ENCODE measurements around the gene RFX3. TPM values are rescaled to one million over a fixed set of nuclear protein-coding genes. Genes with fewer than 3 reads are reported as not detected.

Gene RFX3
- total and polyA plus RNA-seq, 2 donors (not counting 1 experiment from before 2014, with no cell fraction given), result 2.8 to 3.1 TPM

DNA sequence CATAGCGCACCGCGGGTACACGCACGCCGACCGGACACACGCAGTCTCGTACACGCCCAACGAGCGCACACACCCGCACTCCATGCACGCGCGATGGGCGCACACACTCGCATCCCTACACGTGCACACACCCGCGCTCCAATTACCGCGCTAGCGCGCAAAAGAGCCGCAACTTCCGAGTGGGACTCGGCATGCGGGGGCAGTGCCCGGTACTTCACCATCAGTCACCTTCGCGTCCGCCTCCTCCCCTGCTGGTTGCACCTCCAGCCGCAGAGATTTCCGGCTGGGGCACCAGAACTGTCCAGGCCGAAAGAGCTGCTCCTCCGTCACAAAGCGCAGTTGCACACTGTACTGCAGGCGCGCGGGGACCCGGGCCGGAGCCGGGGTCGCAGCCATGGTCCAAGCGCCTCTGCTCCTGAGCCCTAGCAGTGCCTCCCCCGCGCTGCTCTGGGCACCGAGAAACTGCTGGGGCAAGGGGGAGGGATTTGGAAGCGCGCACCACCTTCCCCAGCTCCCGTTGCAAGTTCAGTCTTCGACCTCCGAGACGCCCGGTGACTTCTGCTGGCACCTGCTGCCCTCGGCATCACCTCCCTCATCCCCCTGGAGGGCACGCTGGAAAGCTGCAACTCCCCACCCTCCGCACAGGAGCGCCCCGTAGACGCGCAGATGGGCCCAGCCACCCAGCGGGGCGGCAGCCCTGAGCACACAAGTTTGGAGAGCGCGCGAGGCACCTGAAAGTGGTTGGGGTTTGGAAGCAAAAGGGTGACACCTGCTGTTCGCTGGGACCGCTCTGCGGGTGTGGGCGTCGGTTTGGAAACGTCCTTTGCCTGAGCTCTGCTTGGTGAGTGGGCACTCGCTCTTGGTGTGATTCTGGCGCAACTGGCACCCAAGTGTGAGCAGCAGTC lies 344.5 kb downstream of the RFX3 start:
- Histone ChIP-seq H4K20me1 (ENCODE audit: control insufficient read depth, extremely low read depth, insufficient read depth, low read length) (no peaks in the 10 kb centered on the region), H3K27ac (ENCODE audit: insufficient read depth, low read length) (no peak overlapping the region), H3K36me3 (ENCODE audit: control insufficient read depth, insufficient read depth, low read length) (no peaks in the 10 kb centered on the region), H2AFZ (ENCODE audit: low read length) (no peak overlapping the region), H3K4me2 (ENCODE audit: extremely low read depth, insufficient read depth, low read length) (peak overlapping the region; percentile 20), H3K4me1 (ENCODE audit: control insufficient read depth, extremely low read depth, insufficient read depth, low read length) (no peaks in the 10 kb centered on the region), H3K79me2 (ENCODE audit: control insufficient read depth, insufficient read depth, low read length) (no peaks in the 10 kb centered on the region), H3K9ac (ENCODE audit: insufficient read depth, low read length) (no peak overlapping the region), H3K9me3 (ENCODE audit: control insufficient read depth, insufficient read depth, low read depth, low read length) (no peaks in the 10 kb centered on the region), H3K27me3 (ENCODE audit: control insufficient read depth, insufficient read depth, low read length) (peaks cover 9% of the 10 kb centered on the region), H3K4me3 (replicated peaks in 1 of 4; ENCODE audit: control extremely low read depth in 1 of 4, insufficient read depth in 1 of 4, low read depth in 3 of 4, low read length in 4 of 4) (peak overlapping the region in 2 of 4 experiments; percentile 4 to 15)
- TF ChIP-seq, protein P1, sequence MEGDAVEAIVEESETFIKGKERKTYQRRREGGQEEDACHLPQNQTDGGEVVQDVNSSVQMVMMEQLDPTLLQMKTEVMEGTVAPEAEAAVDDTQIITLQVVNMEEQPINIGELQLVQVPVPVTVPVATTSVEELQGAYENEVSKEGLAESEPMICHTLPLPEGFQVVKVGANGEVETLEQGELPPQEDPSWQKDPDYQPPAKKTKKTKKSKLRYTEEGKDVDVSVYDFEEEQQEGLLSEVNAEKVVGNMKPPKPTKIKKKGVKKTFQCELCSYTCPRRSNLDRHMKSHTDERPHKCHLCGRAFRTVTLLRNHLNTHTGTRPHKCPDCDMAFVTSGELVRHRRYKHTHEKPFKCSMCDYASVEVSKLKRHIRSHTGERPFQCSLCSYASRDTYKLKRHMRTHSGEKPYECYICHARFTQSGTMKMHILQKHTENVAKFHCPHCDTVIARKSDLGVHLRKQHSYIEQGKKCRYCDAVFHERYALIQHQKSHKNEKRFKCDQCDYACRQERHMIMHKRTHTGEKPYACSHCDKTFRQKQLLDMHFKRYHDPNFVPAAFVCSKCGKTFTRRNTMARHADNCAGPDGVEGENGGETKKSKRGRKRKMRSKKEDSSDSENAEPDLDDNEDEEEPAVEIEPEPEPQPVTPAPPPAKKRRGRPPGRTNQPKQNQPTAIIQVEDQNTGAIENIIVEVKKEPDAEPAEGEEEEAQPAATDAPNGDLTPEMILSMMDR (conservative IDR thresholded peaks at IDR 0.05 in 1 of 2, IDR thresholded peaks at IDR 0.05 in 1 of 2; ENCODE audit: low read depth in 1 of 2, low read length in 2 of 2), result peak in 1 of 2 donors; percentile 4
- no peak for TF ChIP-seq EZH2 (IDR thresholded peaks at IDR 0.05; ENCODE audit: low read length, missing control alignments)
- peak in 1 of 2 donors; percentile 18 for DNase-seq (ENCODE audit: low read depth in 2 of 2)

DNA sequence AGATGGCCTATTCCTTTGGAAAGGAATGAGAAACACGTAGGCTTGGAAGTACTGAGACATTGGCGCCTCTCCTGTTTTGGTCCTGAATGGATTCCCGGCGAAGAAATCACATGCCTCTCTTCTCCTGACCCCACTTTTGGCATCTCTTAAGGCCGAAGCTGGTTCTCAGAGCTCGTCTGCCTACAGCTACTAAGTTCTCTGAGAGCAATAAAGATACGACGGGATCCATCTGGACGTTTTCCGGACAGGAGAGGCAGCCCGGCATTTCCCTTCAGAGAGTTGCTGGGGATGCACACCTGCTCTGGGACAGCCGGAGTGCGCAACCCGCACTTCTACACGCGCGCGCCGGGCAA lies 345.1 kb downstream of the RFX3 start:
- H2AFZ ChIP-seq (ENCODE audit: low read length), result no peak overlapping the region
- no peak overlapping the region for H3K9ac ChIP-seq (ENCODE audit: insufficient read depth, low read length)
- no peak overlapping the region for H3K27ac ChIP-seq (ENCODE audit: insufficient read depth, low read length)
- H3K27me3 ChIP-seq (ENCODE audit: control insufficient read depth, insufficient read depth, low read length), result peaks cover 9% of the 10 kb centered on the region
- H3K4me1 ChIP-seq (ENCODE audit: control insufficient read depth, extremely low read depth, insufficient read depth, low read length), result no peaks in the 10 kb centered on the region
- no peaks in the 10 kb centered on the region for H3K36me3 ChIP-seq (ENCODE audit: control insufficient read depth, insufficient read depth, low read length)
- TF ChIP-seq, protein P1 (conservative IDR thresholded peaks at IDR 0.05 in 1 of 2, IDR thresholded peaks at IDR 0.05 in 1 of 2; ENCODE audit: low read depth in 1 of 2, low read length in 2 of 2), result no peak
- no peak for TF ChIP-seq EZH2 (IDR thresholded peaks at IDR 0.05; ENCODE audit: low read length, missing control alignments)
- no peaks in the 10 kb centered on the region for H3K79me2 ChIP-seq (ENCODE audit: control insufficient read depth, insufficient read depth, low read length)
- H3K4me2 ChIP-seq (ENCODE audit: extremely low read depth, insufficient read depth, low read length), result no peak overlapping the region
- DNase-seq (ENCODE audit: low read depth in 2 of 2), result no peak
- no peaks in the 10 kb centered on the region for H4K20me1 ChIP-seq (ENCODE audit: control insufficient read depth, extremely low read depth, insufficient read depth, low read length)
- peak overlapping the region in 1 of 4 experiments; percentile 4 for H3K4me3 ChIP-seq (replicated peaks in 1 of 4; ENCODE audit: control extremely low read depth in 1 of 4, insufficient read depth in 1 of 4, low read depth in 3 of 4, low read length in 4 of 4)
- H3K9me3 ChIP-seq (ENCODE audit: control insufficient read depth, insufficient read depth, low read depth, low read length), result no peaks in the 10 kb centered on the region

DNA sequence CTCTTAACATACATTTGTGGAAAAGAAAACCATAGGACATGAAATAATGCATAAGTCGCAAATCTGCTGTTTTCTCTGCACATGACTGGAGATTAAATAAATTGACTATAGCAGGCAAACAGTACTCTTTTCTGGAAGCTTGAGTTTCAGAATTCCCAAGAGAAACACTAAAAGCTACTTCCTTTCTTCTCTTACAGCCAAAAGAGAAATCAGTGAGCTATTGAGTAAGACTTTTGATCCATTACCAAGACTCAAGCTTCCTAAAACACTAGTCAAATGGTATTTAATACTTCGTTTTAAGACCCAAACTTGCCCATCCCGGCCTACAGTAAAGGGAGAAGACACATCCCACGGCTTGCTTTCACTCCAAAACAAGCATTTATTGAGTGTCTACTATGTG lies 346.1 kb downstream of the RFX3 start:
- H3K4me2 ChIP-seq (ENCODE audit: extremely low read depth, insufficient read depth, low read length), result no peak overlapping the region
- no peaks in the 10 kb centered on the region for H3K36me3 ChIP-seq (ENCODE audit: control insufficient read depth, insufficient read depth, low read length)
- no peaks in the 10 kb centered on the region for H3K4me1 ChIP-seq (ENCODE audit: control insufficient read depth, extremely low read depth, insufficient read depth, low read length)
- H3K79me2 ChIP-seq (ENCODE audit: control insufficient read depth, insufficient read depth, low read length), result no peaks in the 10 kb centered on the region
- no peak overlapping the region for H3K4me3 ChIP-seq (replicated peaks in 1 of 4; ENCODE audit: control extremely low read depth in 1 of 4, insufficient read depth in 1 of 4, low read depth in 3 of 4, low read length in 4 of 4)
- H3K9ac ChIP-seq (ENCODE audit: insufficient read depth, low read length), result no peak overlapping the region
- peaks cover 9% of the 10 kb centered on the region for H3K27me3 ChIP-seq (ENCODE audit: control insufficient read depth, insufficient read depth, low read length)
- H3K9me3 ChIP-seq (ENCODE audit: control insufficient read depth, insufficient read depth, low read depth, low read length), result no peaks in the 10 kb centered on the region
- no peak overlapping the region for H2AFZ ChIP-seq (ENCODE audit: low read length)
- H3K27ac ChIP-seq (ENCODE audit: insufficient read depth, low read length), result no peak overlapping the region
- no peaks in the 10 kb centered on the region for H4K20me1 ChIP-seq (ENCODE audit: control insufficient read depth, extremely low read depth, insufficient read depth, low read length)
- TF ChIP-seq, protein P1 (conservative IDR thresholded peaks at IDR 0.05 in 1 of 2, IDR thresholded peaks at IDR 0.05 in 1 of 2; ENCODE audit: low read depth in 1 of 2, low read length in 2 of 2), result no peak
- no peak for TF ChIP-seq EZH2 (IDR thresholded peaks at IDR 0.05; ENCODE audit: low read length, missing control alignments)
- DNase-seq (ENCODE audit: low read depth in 2 of 2), result no peak
